ENCODE results near the gene SLC28A1.

SLC28A1 gene, protein sequence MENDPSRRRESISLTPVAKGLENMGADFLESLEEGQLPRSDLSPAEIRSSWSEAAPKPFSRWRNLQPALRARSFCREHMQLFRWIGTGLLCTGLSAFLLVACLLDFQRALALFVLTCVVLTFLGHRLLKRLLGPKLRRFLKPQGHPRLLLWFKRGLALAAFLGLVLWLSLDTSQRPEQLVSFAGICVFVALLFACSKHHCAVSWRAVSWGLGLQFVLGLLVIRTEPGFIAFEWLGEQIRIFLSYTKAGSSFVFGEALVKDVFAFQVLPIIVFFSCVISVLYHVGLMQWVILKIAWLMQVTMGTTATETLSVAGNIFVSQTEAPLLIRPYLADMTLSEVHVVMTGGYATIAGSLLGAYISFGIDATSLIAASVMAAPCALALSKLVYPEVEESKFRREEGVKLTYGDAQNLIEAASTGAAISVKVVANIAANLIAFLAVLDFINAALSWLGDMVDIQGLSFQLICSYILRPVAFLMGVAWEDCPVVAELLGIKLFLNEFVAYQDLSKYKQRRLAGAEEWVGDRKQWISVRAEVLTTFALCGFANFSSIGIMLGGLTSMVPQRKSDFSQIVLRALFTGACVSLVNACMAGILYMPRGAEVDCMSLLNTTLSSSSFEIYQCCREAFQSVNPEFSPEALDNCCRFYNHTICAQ

DNA sequence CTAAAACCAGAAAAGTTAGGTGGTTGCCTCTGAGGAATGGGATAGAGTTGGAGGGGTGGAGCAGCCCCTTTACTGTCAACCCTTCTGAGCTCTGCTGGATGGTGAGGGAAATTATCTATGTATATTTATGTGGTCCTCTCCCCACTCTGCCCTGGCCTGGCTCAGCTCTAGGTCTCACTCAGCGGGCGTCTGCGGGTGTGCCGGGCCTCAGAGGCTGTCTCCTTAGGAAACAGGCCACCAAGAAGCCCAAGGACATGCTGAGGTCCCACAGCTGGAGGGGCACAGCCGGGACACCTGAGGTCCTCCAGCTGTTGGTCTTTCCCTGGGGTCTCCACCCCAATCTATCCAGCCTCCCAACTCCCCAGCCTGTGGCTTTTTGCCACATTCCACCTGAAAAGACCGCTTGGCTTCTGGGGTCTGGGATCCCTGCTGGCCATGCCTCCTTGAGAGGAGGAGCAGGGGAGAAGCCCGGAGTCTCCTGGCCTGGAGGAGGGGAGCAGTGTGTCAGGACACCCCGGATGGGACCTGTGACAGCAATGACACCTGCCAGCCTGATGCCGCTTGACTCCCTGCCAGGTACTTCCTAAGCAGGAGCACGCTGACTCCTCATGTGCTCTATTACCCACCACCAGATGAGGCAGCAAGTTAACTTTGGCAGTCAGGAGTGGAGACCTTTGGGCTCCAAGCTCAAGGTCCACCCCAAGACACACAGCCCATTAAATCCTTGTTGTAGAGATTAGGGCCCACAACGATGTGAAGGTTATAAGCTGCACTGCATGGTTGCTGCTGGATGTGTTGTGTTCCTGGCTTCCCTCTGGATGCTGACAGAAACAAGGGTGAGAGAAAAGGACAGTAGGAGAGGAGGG is at the start of gene SLC28A1:
SLC28A1 (plus strand) TSS at position 747 of the 866 bp plus-strand sequence. CDS start 3,099 bp downstream, outside the sequence.
- H3K4me3 ChIP-seq (ENCODE audit: control insufficient read depth, low read depth, low read length): no peak within 1 kb of the TSS
- DNase-seq (ENCODE audit: low read depth): no peak
- TF ChIP-seq, protein P1, sequence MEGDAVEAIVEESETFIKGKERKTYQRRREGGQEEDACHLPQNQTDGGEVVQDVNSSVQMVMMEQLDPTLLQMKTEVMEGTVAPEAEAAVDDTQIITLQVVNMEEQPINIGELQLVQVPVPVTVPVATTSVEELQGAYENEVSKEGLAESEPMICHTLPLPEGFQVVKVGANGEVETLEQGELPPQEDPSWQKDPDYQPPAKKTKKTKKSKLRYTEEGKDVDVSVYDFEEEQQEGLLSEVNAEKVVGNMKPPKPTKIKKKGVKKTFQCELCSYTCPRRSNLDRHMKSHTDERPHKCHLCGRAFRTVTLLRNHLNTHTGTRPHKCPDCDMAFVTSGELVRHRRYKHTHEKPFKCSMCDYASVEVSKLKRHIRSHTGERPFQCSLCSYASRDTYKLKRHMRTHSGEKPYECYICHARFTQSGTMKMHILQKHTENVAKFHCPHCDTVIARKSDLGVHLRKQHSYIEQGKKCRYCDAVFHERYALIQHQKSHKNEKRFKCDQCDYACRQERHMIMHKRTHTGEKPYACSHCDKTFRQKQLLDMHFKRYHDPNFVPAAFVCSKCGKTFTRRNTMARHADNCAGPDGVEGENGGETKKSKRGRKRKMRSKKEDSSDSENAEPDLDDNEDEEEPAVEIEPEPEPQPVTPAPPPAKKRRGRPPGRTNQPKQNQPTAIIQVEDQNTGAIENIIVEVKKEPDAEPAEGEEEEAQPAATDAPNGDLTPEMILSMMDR (IDR thresholded peaks at IDR 0.05; ENCODE audit: control insufficient read depth, insufficient read depth, low read depth, low read length, missing control alignments): no peak

DNA sequence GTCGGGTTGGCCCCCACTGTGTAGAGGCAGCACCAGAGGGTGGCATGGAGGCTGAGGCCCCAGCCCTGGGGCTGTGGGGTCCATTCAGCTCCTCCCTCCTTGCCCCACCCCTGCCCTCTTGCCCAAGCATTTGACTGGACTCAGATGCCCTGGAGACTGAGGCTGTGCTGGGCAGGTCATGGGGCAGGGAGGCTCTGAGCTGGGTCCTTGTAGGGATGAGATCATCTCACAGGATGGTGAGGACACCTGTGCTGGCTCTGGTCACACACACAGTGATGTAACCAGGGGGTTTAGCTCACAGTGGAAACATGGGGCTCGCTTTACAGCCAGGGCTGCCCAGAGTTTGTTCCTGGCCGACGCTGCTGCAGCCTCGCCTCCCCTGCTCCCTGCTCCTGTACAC is 49.5 kb upstream of the SLC28A1 start:
- DNase-seq (ENCODE audit: low read depth): no peak
- TF ChIP-seq, protein P1 (IDR thresholded peaks at IDR 0.05; ENCODE audit: control insufficient read depth, insufficient read depth, low read depth, low read length, missing control alignments): no peak

DNA sequence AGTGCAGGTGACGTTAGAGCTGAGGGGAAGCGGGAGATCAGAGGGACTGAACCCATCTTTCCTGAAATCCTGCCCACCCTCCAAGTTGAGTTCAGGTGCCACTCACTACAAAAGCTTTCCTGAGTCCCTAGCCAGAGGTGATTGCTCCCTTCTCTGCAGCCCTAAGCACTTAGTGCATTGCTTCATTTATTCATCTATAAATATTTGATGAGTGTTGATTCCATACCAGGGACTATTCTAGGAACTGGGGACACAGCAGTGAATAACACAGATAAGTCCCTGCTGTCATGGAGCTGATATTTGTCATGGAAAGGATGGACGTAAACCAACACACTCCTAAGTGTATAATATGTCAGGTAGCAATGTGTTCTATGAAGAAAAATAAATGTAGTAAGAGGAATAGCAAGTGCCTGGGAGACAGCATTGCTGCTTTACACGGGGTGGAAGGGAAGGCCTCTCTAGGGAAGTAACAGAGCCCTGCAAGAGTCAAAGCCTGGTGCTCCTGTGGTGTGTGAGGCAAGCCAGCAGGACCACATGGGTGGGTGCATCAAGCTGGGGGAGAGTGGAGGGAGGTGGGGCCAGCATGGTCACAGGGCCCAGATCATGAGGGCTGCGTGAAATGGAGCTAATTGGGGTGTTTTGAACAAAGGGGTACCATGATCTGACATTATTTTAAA is 48.7 kb upstream of the SLC28A1 start:
- no peak for DNase-seq (ENCODE audit: low read depth)
- TF ChIP-seq, protein P1 (IDR thresholded peaks at IDR 0.05; ENCODE audit: control insufficient read depth, insufficient read depth, low read depth, low read length, missing control alignments): no peak
- no peak overlapping the region for H3K4me3 ChIP-seq (ENCODE audit: control insufficient read depth, low read depth, low read length)

More for the DNA sequence above, 49.5 kb upstream of the SLC28A1 start:
- no peak overlapping the region for H3K4me3 ChIP-seq (ENCODE audit: control insufficient read depth, low read depth, low read length)

DNA sequence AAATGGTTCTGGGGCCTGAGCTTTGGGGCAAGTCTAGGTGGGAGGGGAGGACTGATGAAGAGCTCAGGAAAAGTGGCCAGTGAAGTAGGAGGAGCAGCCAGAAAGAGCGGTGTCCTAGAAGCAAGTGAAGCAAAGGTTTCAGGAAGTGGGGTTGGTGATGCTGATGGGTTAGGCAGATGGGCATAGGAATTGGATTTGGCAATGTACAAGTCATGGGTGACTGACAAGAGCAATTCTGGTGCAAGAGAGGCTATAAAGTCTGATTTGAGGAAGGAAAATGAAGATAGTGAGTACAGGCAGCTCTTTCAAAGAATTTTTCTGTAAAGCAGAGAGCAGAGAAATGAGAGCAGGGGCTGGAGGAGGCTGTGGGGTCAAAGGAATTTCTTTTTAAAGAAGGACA is 47.6 kb upstream of the SLC28A1 start:
- TF ChIP-seq, protein P1 (IDR thresholded peaks at IDR 0.05; ENCODE audit: control insufficient read depth, insufficient read depth, low read depth, low read length, missing control alignments): no peak
- DNase-seq (ENCODE audit: low read depth): no peak
- no peak overlapping the region for H3K4me3 ChIP-seq (ENCODE audit: control insufficient read depth, low read depth, low read length)

DNA sequence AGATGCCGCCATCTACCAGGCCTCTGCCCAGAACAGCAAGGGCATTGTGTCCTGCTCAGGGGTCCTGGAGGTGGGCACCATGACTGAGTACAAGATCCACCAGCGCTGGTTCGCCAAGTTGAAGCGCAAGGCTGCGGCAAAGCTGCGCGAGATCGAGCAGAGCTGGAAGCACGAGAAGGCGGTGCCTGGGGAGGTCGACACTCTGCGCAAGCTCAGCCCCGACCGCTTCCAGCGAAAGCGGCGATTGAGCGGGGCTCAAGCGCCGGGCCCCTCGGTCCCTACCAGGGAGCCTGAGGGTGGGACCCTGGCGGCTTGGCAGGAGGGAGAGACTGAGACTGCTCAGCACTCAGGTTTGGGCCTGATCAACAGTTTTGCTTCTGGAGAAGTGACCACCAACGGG is 44.7 kb upstream of the SLC28A1 start:
- no peak overlapping the region for H3K4me3 ChIP-seq (ENCODE audit: control insufficient read depth, low read depth, low read length)
- TF ChIP-seq, protein P1 (IDR thresholded peaks at IDR 0.05; ENCODE audit: control insufficient read depth, insufficient read depth, low read depth, low read length, missing control alignments): no peak

DNA sequence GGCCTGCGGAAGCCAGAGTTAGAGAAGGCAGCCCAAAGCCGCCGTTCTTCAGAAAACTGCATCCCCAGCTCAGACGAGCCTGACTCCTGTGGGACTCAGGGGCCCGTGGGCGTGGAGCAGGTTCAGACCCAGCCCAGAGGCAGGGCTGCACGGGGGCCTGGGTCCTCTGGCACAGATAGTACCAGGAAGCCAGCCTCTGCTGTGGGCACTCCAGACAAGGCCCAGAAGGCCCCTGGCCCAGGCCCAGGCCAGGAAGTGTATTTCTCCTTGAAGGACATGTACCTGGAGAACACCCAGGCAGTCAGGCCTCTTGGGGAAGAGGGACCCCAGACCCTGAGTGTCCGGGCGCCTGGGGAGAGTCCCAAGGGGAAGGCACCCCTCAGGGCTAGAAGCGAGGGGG is 44.2 kb upstream of the SLC28A1 start:
- no peak for DNase-seq (ENCODE audit: low read depth)
- TF ChIP-seq, protein P1 (IDR thresholded peaks at IDR 0.05; ENCODE audit: control insufficient read depth, insufficient read depth, low read depth, low read length, missing control alignments): no peak
- no peak overlapping the region for H3K4me3 ChIP-seq (ENCODE audit: control insufficient read depth, low read depth, low read length)

More for the DNA sequence above, 44.7 kb upstream of the SLC28A1 start:
- DNase-seq (ENCODE audit: low read depth): no peak

All from AG09309 (cell line).